Stromal cell of bone marrow (primary cell): ENCODE measurements around the gene ALDH1A3.

Source experiments
- DNase-seq: peaks from one replicate; pipeline ENCODE4 v3.0.0-alpha.2; 2012; ENCODE audit warnings: low read depth

ALDH1A3 gene

GRCh38 chr15:100926971-100927756 lies 47.5 kb downstream of the ALDH1A3 start:
- no peak for DNase-seq

GRCh38 chr15:100928632-100929280 lies 49.1 kb downstream of the ALDH1A3 start:
- DNase-seq = no peak

- no peak for DNase-seq
Observed at GRCh38 chr15:100929641-100930042, 50.0 kb downstream of the ALDH1A3 start.

- no peak for DNase-seq
Observed at GRCh38 chr15:100930306-100930848, 50.7 kb downstream of the ALDH1A3 start.

- no peak for DNase-seq
Observed at GRCh38 chr15:100931143-100931890, 51.7 kb downstream of the ALDH1A3 start.

GRCh38 chr15:100932676-100933348 lies 53.2 kb downstream of the ALDH1A3 start:
- DNase-seq = no peak

GRCh38 chr15:100934166-100934565 lies 54.5 kb downstream of the ALDH1A3 start:
- DNase-seq = no peak

GRCh38 chr15:100934726-100935125 lies 55.1 kb downstream of the ALDH1A3 start:
- DNase-seq = no peak

- no peak for DNase-seq
Observed at GRCh38 chr15:100937171-100937570, 57.5 kb downstream of the ALDH1A3 start.

GRCh38 chr15:100939791-100940190 lies 60.2 kb downstream of the ALDH1A3 start:
- DNase-seq = no peak

GRCh38 chr15:100940767-100941379 lies 61.2 kb downstream of the ALDH1A3 start:
- DNase-seq = no peak

- no peak for DNase-seq
Observed at GRCh38 chr15:100941536-100941935, 61.9 kb downstream of the ALDH1A3 start.

GRCh38 chr15:100942656-100943425 lies 63.2 kb downstream of the ALDH1A3 start:
- DNase-seq = no peak

GRCh38 chr15:100944244-100944895 lies 64.7 kb downstream of the ALDH1A3 start:
- no peak for DNase-seq

- no peak for DNase-seq
Observed at GRCh38 chr15:100944986-100945385, 65.4 kb downstream of the ALDH1A3 start.

GRCh38 chr15:100947760-100948429 lies 68.3 kb downstream of the ALDH1A3 start:
- DNase-seq = no peak

- DNase-seq = no peak
Observed at GRCh38 chr15:100948430-100948762, 68.8 kb downstream of the ALDH1A3 start.

- DNase-seq = no peak
Observed at GRCh38 chr15:100949691-100950090, 70.1 kb downstream of the ALDH1A3 start.

GRCh38 chr15:100951965-100952364 lies 72.3 kb downstream of the ALDH1A3 start:
- no peak for DNase-seq

GRCh38 chr15:100952566-100952965 lies 72.9 kb downstream of the ALDH1A3 start:
- no peak for DNase-seq
